ENCODE results near the gene NUDT9.

GRCh38 chr4:87428979-87429378 lies 6.6 kb downstream of the NUDT9 start:
- TF ChIP-seq CTCF (IDR thresholded peaks at IDR 0.05) (no peak), MAX (CRISPR knock-in tag; IDR thresholded peaks at IDR 0.05) (no peak), SP1 (CRISPR knock-in tag; conservative IDR thresholded peaks at IDR 0.05) (no peak), FOXJ3 (CRISPR knock-in tag; IDR thresholded peaks at IDR 0.05; ENCODE audit: borderline replicate concordance) (no peak), RELA (CRISPR knock-in tag; IDR thresholded peaks at IDR 0.05; ENCODE audit: borderline replicate concordance) (no peak), ESRRA (CRISPR knock-in tag; IDR thresholded peaks at IDR 0.05; ENCODE audit: borderline replicate concordance) (no peak), SMAD3 (CRISPR knock-in tag; IDR thresholded peaks at IDR 0.05; ENCODE audit: borderline replicate concordance) (no peak), ZBTB21 (CRISPR knock-in tag; IDR thresholded peaks at IDR 0.05; ENCODE audit: borderline replicate concordance) (no peak), PREB (CRISPR knock-in tag; IDR thresholded peaks at IDR 0.05; ENCODE audit: borderline replicate concordance) (no peak), MLX (CRISPR knock-in tag; IDR thresholded peaks at IDR 0.05) (no peak), ZNF317 (CRISPR knock-in tag; IDR thresholded peaks at IDR 0.05; ENCODE audit: borderline replicate concordance, low read depth) (no peak)
- TF ChIP-seq, protein P1, sequence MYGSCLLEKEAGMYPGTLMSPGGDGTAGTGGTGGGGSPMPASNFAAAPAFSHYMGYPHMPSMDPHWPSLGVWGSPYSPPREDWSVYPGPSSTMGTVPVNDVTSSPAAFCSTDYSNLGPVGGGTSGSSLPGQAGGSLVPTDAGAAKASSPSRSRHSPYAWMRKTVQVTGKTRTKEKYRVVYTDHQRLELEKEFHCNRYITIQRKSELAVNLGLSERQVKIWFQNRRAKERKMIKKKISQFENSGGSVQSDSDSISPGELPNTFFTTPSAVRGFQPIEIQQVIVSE (CRISPR knock-in tag; IDR thresholded peaks at IDR 0.05; ENCODE audit: borderline replicate concordance), result no peak
- TF ChIP-seq, protein P2, sequence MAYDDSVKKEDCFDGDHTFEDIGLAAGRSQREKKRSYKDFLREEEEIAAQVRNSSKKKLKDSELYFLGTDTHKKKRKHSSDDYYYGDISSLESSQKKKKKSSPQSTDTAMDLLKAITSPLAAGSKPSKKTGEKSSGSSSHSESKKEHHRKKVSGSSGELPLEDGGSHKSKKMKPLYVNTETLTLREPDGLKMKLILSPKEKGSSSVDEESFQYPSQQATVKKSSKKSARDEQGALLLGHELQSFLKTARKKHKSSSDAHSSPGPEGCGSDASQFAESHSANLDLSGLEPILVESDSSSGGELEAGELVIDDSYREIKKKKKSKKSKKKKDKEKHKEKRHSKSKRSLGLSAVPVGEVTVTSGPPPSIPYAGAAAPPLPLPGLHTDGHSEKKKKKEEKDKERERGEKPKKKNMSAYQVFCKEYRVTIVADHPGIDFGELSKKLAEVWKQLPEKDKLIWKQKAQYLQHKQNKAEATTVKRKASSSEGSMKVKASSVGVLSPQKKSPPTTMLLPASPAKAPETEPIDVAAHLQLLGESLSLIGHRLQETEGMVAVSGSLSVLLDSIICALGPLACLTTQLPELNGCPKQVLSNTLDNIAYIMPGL (CRISPR knock-in tag; IDR thresholded peaks at IDR 0.05), result no peak

Measured in WTC11 (cell line).